CD14-positive monocyte (primary cell): ENCODE measurements around the gene MAB21L4. TPM values are rescaled to one million over a fixed set of nuclear protein-coding genes. Genes with fewer than 3 reads are reported as not detected.
A peak's percentile ranks its signal among the peaks of the same experiment; 100 is the strongest.

Source experiments
- DNase-seq, 3 donors: peaks; one replicate each; pipeline ENCODE4 v3.0.0-alpha.2; 2011 to 2022
- H2AFZ ChIP-seq: 2 replicates; pipeline ENCODE4 v1.6.0; 2012; ENCODE audit warnings: mild to moderate bottlenecking, low read depth, low read length, inconsistent platforms; ENCODE audit not compliant: insufficient read depth, poor library complexity, severe bottlenecking
- H3K27ac ChIP-seq, 2 donors: 1 replicate in 1 of 2; 2 replicates in 1 of 2; pipeline ENCODE4 v1.5.1; 2012 to 2013; ENCODE audit warnings: low read length in 2 of 2, control low read depth in 1 of 2, inconsistent platforms in 1 of 2, low read depth in 1 of 2, mild to moderate bottlenecking in 1 of 2
- H3K27me3 ChIP-seq, 2 donors: one replicate each; pipeline versions ENCODE4 v1.6.0 to v1.6.1; 2011 to 2013; ENCODE audit warnings: low read length in 2 of 2; ENCODE audit not compliant: control insufficient read depth in 2 of 2, insufficient read depth in 2 of 2
- H3K36me3 ChIP-seq, 2 donors: replicated peaks in 1 of 2; 1 replicate in 1 of 2; 2 replicates in 1 of 2; pipeline versions ENCODE4 v1.5.1 to v1.6.1; 2012 to 2013; ENCODE audit warnings: low read length in 2 of 2, control low read depth in 1 of 2, inconsistent platforms in 1 of 2, mild to moderate bottlenecking in 1 of 2; ENCODE audit not compliant: insufficient read depth in 2 of 2, control insufficient read depth in 1 of 2
- H3K4me1 ChIP-seq, 2 donors: 1 replicate in 1 of 2; 2 replicates in 1 of 2; pipeline versions ENCODE4 v1.5.1 to v1.6.1; 2012 to 2013; ENCODE audit warnings: low read length in 2 of 2, control low read depth in 1 of 2, inconsistent platforms in 1 of 2, mild to moderate bottlenecking in 1 of 2, moderate library complexity in 1 of 2; ENCODE audit not compliant: insufficient read depth in 2 of 2, control insufficient read depth in 1 of 2
- H3K4me2 ChIP-seq: replicated peaks from 2 replicates; pipeline ENCODE3; 2012; ENCODE audit warnings: low read length, moderate library complexity, mild to moderate bottlenecking; ENCODE audit not compliant: poor library complexity, severe bottlenecking; ENCODE audit errors: extremely low read depth
- H3K4me3 ChIP-seq, 3 experiments: fragments of 200-600 bp in 1 of 3; sonication (generic) in 1 of 3; replicated peaks in 1 of 3; 1 replicate in 2 of 3; 2 replicates in 1 of 3; pipeline ENCODE4 v1.5.1; 2011 to 2013; ENCODE audit warnings: low read length in 3 of 3, mild to moderate bottlenecking in 3 of 3, control low read depth in 2 of 3, low read depth in 2 of 3, inconsistent platforms in 1 of 3, moderate library complexity in 1 of 3
- H3K79me2 ChIP-seq: 2 replicates; pipeline ENCODE4 v1.6.0; 2012; ENCODE audit warnings: mild to moderate bottlenecking, control low read depth, inconsistent platforms, low read length, moderate library complexity; ENCODE audit not compliant: insufficient read depth
- H3K9ac ChIP-seq: 2 replicates; pipeline ENCODE4 v1.6.0; 2017; ENCODE audit warnings: low read length, mild to moderate bottlenecking; ENCODE audit not compliant: insufficient read depth, poor library complexity, severe bottlenecking
- H3K9me3 ChIP-seq, 2 donors: replicated peaks in 1 of 2; 1 replicate in 1 of 2; 2 replicates in 1 of 2; pipeline versions ENCODE4 v1.5.1 to v1.6.1; 2012 to 2013; ENCODE audit warnings: low read length in 2 of 2, control low read depth in 1 of 2; ENCODE audit not compliant: control insufficient read depth in 1 of 2, insufficient read depth in 1 of 2
- H4K20me1 ChIP-seq: 2 replicates; pipeline ENCODE4 v1.6.0; 2012; ENCODE audit warnings: mild to moderate bottlenecking, low read length, control low read depth, moderate library complexity; ENCODE audit not compliant: insufficient read depth
- H3K27ac Mint-ChIP-seq, 7 donors: one replicate each; pipeline ENCODE4 v1.8.0; 2020; ENCODE audit warnings: mild to moderate bottlenecking in 7 of 7, mixed read lengths in 7 of 7, moderate library complexity in 6 of 7, inconsistent platforms in 2 of 7
- H3K27me3 Mint-ChIP-seq, 3 donors: one replicate each; pipeline ENCODE4 v1.8.0; 2021 to 2022; ENCODE audit warnings: low read depth in 3 of 3, mild to moderate bottlenecking in 3 of 3, mixed read lengths in 3 of 3, moderate library complexity in 3 of 3, inconsistent platforms in 1 of 3
- H3K36me3 Mint-ChIP-seq, 2 donors: one replicate each; pipeline ENCODE4 v1.8.0; 2020; ENCODE audit warnings: mixed read lengths in 2 of 2, inconsistent platforms in 1 of 2, mild to moderate bottlenecking in 1 of 2
- H3K4me1 Mint-ChIP-seq: one replicate; pipeline ENCODE4 v1.8.0; 2020; ENCODE audit warnings: mild to moderate bottlenecking, mixed read lengths
- H3K4me3 Mint-ChIP-seq, 2 donors: one replicate each; pipeline ENCODE4 v1.8.0; 2020; ENCODE audit warnings: mild to moderate bottlenecking in 2 of 2, mixed read lengths in 2 of 2, moderate library complexity in 1 of 2
- H3K9me3 Mint-ChIP-seq, 7 donors: one replicate each; pipeline ENCODE4 v1.8.0; 2020 to 2022; ENCODE audit warnings: mixed read lengths in 7 of 7, mild to moderate bottlenecking in 6 of 7, moderate library complexity in 6 of 7, inconsistent platforms in 2 of 7
- WGBS: methylation state at CpG from one replicate; pipeline ENCODE4 v1.1.5; 2013; ENCODE audit warnings: missing lambda C conversion rate; ENCODE audit not compliant: insufficient coverage; 5-methylcytosine and 5-hydroxymethylcytosine counted together
- intact Hi-C, 2 donors: fragments of 100-400 bp; cut with micrococcal nuclease; formaldehyde crosslinking; loops; one replicate each; pipeline versions ENCODE4 v1.15.0 to v1.15.1; 2023
- polyA plus RNA-seq, 3 donors: library from polyadenylated mRNA; depleted of rRNA in 1 of 3; unstranded in 2 of 3; stranded (reverse) in 1 of 3; fragments of 300-500 nt in 2 of 3; fragments of >200 nt in 1 of 3; fragmentation: Illumina TruSeq in 2 of 3; gene quantifications; 1 replicate in 2 of 3; 2 replicates in 1 of 3; pipeline ENCODE4 v1.2.3, GENCODE V29; 2012 to 2021
- TF ChIP-seq, protein P1 (sequence below): fragments of 200-600 bp; IDR thresholded peaks from one replicate; pipeline ENCODE4 v1.8.0; 2022; ENCODE audit warnings: antibody characterized with exemption, mild to moderate bottlenecking

The MAB21L4 gene
- polyA plus RNA-seq, 3 donors = not detected

DNA sequence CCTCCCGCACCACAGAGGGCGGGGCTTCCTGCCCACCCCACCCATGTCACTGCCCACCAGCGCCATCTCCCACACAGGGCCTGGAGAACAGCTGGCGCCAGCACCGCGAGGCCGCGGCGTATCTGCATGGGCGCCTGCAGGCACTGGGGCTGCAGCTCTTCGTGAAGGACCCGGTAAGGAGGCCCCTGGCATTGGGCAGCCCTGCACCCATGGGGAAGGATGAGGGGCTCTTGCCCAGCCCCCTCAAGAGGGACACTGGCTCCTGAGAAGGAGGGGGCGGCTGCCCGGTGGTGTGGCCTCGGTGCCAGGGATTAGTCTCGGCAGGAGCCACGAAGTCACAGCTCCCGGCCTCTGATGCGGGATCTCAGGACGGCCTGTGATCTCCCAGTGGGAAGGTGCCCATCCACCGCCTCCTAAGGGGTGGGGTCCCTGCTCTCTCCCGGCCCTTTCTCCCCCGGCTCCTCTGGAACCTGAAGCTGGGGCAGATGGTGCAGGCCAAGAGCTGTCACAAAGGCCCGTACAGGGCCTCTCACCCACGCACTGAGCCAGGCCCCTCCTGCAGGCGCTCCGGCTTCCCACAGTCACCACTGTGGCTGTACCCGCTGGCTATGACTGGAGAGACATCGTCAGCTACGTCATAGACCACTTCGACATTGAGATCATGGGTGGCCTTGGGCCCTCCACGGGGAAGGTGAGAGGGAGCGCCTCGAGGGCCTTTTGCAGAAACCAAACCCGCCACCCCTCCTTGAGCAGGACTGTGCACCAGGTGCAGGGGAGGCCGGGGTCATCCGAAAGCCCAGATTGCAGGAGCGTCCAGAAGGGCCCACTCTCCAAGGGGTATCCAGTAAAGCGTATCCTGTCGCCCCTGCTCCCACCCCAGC is 18.3 kb downstream of the MAB21L4 start:
- no peaks in the 10 kb centered on the region for H4K20me1 ChIP-seq
- H3K9me3 ChIP-seq = no peaks in the 10 kb centered on the region
- no peak overlapping the region for H3K4me3 ChIP-seq
- Mint-ChIP-seq H3K4me3 (no peak overlapping the region), H3K4me1 (no peaks in the 10 kb centered on the region), H3K27me3 (peaks cover 0 to 1% (median 1%) of the 10 kb centered on the region in 3 donors), H3K27ac (no peak overlapping the region), H3K36me3 (no peaks in the 10 kb centered on the region), H3K9me3 (peaks cover 0 to 2% (median 0%) of the 10 kb centered on the region in 7 donors)
- H3K79me2 ChIP-seq = no peaks in the 10 kb centered on the region
- no peak overlapping the region for H3K27ac ChIP-seq
- no peaks in the 10 kb centered on the region for H3K4me1 ChIP-seq
- H3K4me2 ChIP-seq = no peak overlapping the region
- no peaks in the 10 kb centered on the region for H3K27me3 ChIP-seq
- H3K9ac ChIP-seq = no peak overlapping the region
- intact Hi-C loops = no loop called here
- H3K36me3 ChIP-seq = no peaks in the 10 kb centered on the region
- H2AFZ ChIP-seq = no peak overlapping the region
- WGBS = 93% methylated on average over 34 of the region's 40 CpGs
- TF ChIP-seq, protein P1, sequence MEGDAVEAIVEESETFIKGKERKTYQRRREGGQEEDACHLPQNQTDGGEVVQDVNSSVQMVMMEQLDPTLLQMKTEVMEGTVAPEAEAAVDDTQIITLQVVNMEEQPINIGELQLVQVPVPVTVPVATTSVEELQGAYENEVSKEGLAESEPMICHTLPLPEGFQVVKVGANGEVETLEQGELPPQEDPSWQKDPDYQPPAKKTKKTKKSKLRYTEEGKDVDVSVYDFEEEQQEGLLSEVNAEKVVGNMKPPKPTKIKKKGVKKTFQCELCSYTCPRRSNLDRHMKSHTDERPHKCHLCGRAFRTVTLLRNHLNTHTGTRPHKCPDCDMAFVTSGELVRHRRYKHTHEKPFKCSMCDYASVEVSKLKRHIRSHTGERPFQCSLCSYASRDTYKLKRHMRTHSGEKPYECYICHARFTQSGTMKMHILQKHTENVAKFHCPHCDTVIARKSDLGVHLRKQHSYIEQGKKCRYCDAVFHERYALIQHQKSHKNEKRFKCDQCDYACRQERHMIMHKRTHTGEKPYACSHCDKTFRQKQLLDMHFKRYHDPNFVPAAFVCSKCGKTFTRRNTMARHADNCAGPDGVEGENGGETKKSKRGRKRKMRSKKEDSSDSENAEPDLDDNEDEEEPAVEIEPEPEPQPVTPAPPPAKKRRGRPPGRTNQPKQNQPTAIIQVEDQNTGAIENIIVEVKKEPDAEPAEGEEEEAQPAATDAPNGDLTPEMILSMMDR = no peak
- no peak for DNase-seq

GRCh38 chr2:240876475-240877251 is 19.3 kb downstream of the MAB21L4 start:
- TF ChIP-seq, protein P1 = no peak
- WGBS = 87% methylated on average over 14 of the region's 18 CpGs
- no peak overlapping the region for H3K4me3 ChIP-seq
- Mint-ChIP-seq H3K27me3 (peaks cover 1 to 5% (median 5%) of the 10 kb centered on the region in 3 donors), H3K4me1 (no peaks in the 10 kb centered on the region), H3K9me3 (peaks cover 0 to 4% (median 0%) of the 10 kb centered on the region in 7 donors), H3K27ac (peak overlapping the region in 1 of 7 donors; percentile 66), H3K4me3 (no peak overlapping the region), H3K36me3 (no peaks in the 10 kb centered on the region)
- no peak overlapping the region for H3K4me2 ChIP-seq
- H3K9me3 ChIP-seq = no peaks in the 10 kb centered on the region
- no peaks in the 10 kb centered on the region for H3K79me2 ChIP-seq
- H3K4me1 ChIP-seq = no peaks in the 10 kb centered on the region
- no peak for DNase-seq
- no peaks in the 10 kb centered on the region for H3K27me3 ChIP-seq
- intact Hi-C loops = no loop called here
- H4K20me1 ChIP-seq = no peaks in the 10 kb centered on the region
- H3K9ac ChIP-seq = no peak overlapping the region
- H3K27ac ChIP-seq = no peak overlapping the region
- H3K36me3 ChIP-seq = no peaks in the 10 kb centered on the region
- H2AFZ ChIP-seq = no peak overlapping the region
